GM23338 (cell line): ENCODE data around the gene STK4. TPM values are rescaled to one million over a fixed set of nuclear protein-coding genes. Genes with fewer than 3 reads are reported as not detected.

Experiments
- EZH2 ChIP-seq: fragments of 200-600 bp; sonication (generic); IDR thresholded peaks from one replicate; pipeline ENCODE4 v1.8.0; 2017; ENCODE audit warnings: antibody characterized with exemption, mild to moderate bottlenecking, low read depth; ENCODE audit not compliant: unreplicated experiment
- EZH2phosphoT487 ChIP-seq: fragments of 200-600 bp; sonication (generic); IDR thresholded peaks from one replicate; pipeline ENCODE4 v1.8.1; 2018; ENCODE audit warnings: antibody characterized with exemption; ENCODE audit not compliant: unreplicated experiment
- JUNB ChIP-seq: IDR thresholded peaks from one replicate; pipeline ENCODE4 v1.6.1; 2016; ENCODE audit warnings: antibody characterized with exemption; ENCODE audit not compliant: unreplicated experiment
- NANOG ChIP-seq: IDR thresholded peaks from 2 replicates; pipeline ENCODE4 v1.6.1; 2016; ENCODE audit warnings: antibody characterized with exemption, borderline replicate concordance
- POLR2AphosphoS5 ChIP-seq: IDR thresholded peaks from 2 replicates; pipeline ENCODE4 v1.6.1; 2016; ENCODE audit warnings: antibody characterized with exemption, low read depth
- STAT1 ChIP-seq: IDR thresholded peaks from one replicate; pipeline ENCODE4 v1.6.1; 2016; ENCODE audit warnings: antibody characterized with exemption; ENCODE audit not compliant: unreplicated experiment
- ZNF114 ChIP-seq: fragments of 250-450 bp; sonication (Bioruptor Pico); IDR thresholded peaks from 2 replicates; pipeline ENCODE4 v1.5.0; 2020; ENCODE audit warnings: mild to moderate bottlenecking, moderate library complexity
- polyA plus RNA-seq: library from polyadenylated mRNA; unstranded; fragments of >200 nt; fragmentation: Nextera tagmentation; extraction: Ambion mirVana; gene quantifications from 2 replicates; pipeline ENCODE4 v1.2.1, GENCODE V29; 2016
- total RNA-seq: library from RNA; depleted of rRNA; stranded (reverse); fragments of >200 nt; shearing (Covaris generic); gene quantifications from 2 replicates; pipeline ENCODE4 v1.2.3, GENCODE V29; 2014
- TF ChIP-seq, protein P1 (sequence below): fragments of 250-450 bp; sonication (Bioruptor Pico); IDR thresholded peaks from 2 replicates; pipeline ENCODE4 v1.5.0; 2020; ENCODE audit warnings: mild to moderate bottlenecking, moderate library complexity
- TF ChIP-seq, protein P2 (sequence below), 2 experiments: fragments of 200-600 bp in 1 of 2; sonication (generic) in 1 of 2; conservative IDR thresholded peaks; 2 replicates each; pipeline versions ENCODE4 v1.5.1 to v1.6.1; 2016 to 2017; ENCODE audit warnings: antibody characterized with exemption in 2 of 2, low read depth in 2 of 2, mild to moderate bottlenecking in 2 of 2, moderate library complexity in 1 of 2
- TF ChIP-seq, protein P3 (sequence below): IDR thresholded peaks from 2 replicates; pipeline ENCODE4 v1.6.1; 2016; ENCODE audit warnings: antibody characterized with exemption

The STK4 gene
- total and polyA plus RNA-seq, 2 experiments from 2014 or later: 37.7 to 58.7 TPM

DNA sequence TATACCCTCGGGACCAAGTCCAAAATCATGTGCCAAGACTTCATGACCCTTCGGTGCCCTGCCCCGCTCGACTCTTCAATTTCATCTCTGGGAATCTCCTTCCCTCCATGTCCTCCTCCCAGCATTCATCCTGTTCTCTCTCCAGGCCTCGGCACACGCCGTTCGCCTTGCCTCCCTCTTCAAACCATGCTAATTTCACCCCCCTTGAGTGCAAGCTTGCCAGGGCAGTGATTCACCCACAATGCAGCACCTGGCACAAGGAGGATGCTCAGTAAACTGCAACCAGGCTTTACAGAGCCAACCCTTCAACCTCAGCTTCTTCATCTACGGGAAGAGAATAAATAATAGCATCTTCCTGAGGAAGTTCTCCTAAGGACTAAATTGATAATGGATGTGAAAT lies 130.5 kb downstream of the STK4 start (continued):
- TF ChIP-seq, protein P1, sequence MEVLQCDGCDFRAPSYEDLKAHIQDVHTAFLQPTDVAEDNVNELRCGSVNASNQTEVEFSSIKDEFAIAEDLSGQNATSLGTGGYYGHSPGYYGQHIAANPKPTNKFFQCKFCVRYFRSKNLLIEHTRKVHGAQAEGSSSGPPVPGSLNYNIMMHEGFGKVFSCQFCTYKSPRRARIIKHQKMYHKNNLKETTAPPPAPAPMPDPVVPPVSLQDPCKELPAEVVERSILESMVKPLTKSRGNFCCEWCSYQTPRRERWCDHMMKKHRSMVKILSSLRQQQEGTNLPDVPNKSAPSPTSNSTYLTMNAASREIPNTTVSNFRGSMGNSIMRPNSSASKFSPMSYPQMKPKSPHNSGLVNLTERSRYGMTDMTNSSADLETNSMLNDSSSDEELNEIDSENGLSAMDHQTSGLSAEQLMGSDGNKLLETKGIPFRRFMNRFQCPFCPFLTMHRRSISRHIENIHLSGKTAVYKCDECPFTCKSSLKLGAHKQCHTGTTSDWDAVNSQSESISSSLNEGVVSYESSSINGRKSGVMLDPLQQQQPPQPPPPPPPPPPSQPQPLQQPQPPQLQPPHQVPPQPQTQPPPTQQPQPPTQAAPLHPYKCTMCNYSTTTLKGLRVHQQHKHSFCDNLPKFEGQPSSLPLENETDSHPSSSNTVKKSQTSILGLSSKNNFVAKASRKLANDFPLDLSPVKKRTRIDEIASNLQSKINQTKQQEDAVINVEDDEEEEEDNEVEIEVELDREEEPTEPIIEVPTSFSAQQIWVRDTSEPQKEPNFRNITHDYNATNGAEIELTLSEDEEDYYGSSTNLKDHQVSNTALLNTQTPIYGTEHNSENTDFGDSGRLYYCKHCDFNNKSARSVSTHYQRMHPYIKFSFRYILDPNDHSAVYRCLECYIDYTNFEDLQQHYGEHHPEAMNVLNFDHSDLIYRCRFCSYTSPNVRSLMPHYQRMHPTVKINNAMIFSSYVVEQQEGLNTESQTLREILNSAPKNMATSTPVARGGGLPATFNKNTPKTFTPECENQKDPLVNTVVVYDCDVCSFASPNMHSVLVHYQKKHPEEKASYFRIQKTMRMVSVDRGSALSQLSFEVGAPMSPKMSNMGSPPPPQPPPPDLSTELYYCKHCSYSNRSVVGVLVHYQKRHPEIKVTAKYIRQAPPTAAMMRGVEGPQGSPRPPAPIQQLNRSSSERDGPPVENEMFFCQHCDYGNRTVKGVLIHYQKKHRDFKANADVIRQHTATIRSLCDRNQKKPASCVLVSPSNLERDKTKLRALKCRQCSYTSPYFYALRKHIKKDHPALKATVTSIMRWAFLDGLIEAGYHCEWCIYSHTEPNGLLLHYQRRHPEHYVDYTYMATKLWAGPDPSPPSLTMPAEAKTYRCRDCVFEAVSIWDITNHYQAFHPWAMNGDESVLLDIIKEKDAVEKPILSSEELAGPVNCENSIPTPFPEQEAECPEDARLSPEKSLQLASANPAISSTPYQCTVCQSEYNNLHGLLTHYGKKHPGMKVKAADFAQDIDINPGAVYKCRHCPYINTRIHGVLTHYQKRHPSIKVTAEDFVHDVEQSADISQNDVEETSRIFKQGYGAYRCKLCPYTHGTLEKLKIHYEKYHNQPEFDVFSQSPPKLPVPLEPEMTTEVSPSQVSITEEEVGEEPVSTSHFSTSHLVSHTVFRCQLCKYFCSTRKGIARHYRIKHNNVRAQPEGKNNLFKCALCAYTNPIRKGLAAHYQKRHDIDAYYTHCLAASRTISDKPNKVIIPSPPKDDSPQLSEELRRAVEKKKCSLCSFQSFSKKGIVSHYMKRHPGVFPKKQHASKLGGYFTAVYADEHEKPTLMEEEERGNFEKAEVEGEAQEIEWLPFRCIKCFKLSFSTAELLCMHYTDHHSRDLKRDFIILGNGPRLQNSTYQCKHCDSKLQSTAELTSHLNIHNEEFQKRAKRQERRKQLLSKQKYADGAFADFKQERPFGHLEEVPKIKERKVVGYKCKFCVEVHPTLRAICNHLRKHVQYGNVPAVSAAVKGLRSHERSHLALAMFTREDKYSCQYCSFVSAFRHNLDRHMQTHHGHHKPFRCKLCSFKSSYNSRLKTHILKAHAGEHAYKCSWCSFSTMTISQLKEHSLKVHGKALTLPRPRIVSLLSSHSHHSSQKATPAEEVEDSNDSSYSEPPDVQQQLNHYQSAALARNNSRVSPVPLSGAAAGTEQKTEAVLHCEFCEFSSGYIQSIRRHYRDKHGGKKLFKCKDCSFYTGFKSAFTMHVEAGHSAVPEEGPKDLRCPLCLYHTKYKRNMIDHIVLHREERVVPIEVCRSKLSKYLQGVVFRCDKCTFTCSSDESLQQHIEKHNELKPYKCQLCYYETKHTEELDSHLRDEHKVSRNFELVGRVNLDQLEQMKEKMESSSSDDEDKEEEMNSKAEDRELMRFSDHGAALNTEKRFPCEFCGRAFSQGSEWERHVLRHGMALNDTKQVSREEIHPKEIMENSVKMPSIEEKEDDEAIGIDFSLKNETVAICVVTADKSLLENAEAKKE: no peak
- no peak for TF ChIP-seq NANOG
- no peak for TF ChIP-seq JUNB
- TF ChIP-seq, protein P2, sequence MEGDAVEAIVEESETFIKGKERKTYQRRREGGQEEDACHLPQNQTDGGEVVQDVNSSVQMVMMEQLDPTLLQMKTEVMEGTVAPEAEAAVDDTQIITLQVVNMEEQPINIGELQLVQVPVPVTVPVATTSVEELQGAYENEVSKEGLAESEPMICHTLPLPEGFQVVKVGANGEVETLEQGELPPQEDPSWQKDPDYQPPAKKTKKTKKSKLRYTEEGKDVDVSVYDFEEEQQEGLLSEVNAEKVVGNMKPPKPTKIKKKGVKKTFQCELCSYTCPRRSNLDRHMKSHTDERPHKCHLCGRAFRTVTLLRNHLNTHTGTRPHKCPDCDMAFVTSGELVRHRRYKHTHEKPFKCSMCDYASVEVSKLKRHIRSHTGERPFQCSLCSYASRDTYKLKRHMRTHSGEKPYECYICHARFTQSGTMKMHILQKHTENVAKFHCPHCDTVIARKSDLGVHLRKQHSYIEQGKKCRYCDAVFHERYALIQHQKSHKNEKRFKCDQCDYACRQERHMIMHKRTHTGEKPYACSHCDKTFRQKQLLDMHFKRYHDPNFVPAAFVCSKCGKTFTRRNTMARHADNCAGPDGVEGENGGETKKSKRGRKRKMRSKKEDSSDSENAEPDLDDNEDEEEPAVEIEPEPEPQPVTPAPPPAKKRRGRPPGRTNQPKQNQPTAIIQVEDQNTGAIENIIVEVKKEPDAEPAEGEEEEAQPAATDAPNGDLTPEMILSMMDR (conservative IDR thresholded peaks at IDR 0.05; ENCODE audit: low read depth in 2 of 2): no peak
- TF ChIP-seq EZH2: no peak
- TF ChIP-seq POLR2AphosphoS5: no peak
- TF ChIP-seq STAT1: no peak
- TF ChIP-seq, protein P3, sequence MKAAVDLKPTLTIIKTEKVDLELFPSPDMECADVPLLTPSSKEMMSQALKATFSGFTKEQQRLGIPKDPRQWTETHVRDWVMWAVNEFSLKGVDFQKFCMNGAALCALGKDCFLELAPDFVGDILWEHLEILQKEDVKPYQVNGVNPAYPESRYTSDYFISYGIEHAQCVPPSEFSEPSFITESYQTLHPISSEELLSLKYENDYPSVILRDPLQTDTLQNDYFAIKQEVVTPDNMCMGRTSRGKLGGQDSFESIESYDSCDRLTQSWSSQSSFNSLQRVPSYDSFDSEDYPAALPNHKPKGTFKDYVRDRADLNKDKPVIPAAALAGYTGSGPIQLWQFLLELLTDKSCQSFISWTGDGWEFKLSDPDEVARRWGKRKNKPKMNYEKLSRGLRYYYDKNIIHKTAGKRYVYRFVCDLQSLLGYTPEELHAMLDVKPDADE: no peak
- no peak for TF ChIP-seq ZNF114 (CRISPR knock-in tag)
- TF ChIP-seq EZH2phosphoT487: no peak
